ENCODE results near the gene ABO.

DNA sequence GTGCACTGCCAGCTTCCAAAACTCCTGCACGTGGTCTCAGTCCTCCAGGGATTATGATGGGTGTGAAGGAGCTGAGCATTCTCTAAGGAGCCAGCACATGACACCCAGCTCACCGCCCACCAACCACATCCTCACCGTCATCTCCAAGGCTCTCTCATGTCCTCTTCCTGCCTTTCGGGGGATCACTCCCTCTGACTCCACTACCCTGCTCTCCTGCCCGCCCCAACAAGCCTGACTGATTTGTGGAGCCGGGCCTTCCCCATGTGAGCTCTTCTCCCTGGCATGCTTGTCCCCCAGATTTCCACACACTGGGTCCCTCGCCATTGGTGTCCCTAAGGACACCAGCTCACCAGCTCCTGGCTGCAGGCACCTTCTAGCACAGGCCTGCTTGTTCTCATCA lies 1.9 kb downstream of the ABO start:
- TF ChIP-seq, protein P1, sequence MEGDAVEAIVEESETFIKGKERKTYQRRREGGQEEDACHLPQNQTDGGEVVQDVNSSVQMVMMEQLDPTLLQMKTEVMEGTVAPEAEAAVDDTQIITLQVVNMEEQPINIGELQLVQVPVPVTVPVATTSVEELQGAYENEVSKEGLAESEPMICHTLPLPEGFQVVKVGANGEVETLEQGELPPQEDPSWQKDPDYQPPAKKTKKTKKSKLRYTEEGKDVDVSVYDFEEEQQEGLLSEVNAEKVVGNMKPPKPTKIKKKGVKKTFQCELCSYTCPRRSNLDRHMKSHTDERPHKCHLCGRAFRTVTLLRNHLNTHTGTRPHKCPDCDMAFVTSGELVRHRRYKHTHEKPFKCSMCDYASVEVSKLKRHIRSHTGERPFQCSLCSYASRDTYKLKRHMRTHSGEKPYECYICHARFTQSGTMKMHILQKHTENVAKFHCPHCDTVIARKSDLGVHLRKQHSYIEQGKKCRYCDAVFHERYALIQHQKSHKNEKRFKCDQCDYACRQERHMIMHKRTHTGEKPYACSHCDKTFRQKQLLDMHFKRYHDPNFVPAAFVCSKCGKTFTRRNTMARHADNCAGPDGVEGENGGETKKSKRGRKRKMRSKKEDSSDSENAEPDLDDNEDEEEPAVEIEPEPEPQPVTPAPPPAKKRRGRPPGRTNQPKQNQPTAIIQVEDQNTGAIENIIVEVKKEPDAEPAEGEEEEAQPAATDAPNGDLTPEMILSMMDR (IDR thresholded peaks at IDR 0.05) = no peak
- no peak for TF ChIP-seq EZH2 (IDR thresholded peaks at IDR 0.05; ENCODE audit: borderline replicate concordance, insufficient read depth, low read depth, low read length, poor library complexity, severe bottlenecking)

Measured in B cell (primary cell).